Measurements from ENCODE around the gene SMYD3.

- no peak for TF ChIP-seq CTCF (IDR thresholded peaks at IDR 0.05; ENCODE audit: insufficient read depth, low read depth, low read length)
- TF ChIP-seq EZH2 (IDR thresholded peaks at IDR 0.05; ENCODE audit: insufficient read depth, low read length) = no peak
Measured at GRCh38 chr1:246156847-246157246, 350.2 kb downstream of the SMYD3 start.

All from astrocyte (in vitro differentiated cells and primary cell).